ENCODE data around the gene CUX1.

DNA sequence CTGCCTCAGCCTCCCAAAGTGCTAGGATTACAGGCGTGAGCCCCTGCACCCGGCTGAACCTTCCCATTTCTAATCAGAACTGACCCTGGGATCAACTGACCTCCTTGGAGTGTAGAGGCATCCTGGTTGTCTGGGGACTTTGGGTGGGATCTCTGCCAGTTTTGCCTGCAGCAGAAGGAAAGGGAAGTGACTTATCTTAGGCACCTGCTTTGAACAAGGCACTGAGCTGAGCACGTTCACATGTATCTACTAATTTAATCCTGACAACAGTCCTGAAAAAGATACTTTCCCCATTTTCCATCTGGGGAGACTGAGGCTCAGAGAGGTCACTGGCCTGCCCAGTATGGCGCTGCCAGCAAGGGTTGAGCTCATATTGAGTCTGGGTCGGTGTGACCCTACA is 153.4 kb downstream of the CUX1 start:
- TF ChIP-seq CTCF (IDR thresholded peaks at IDR 0.05) = no peak
- no peak for TF ChIP-seq EZH2 (IDR thresholded peaks at IDR 0.05; ENCODE audit: borderline replicate concordance, insufficient read depth, low read depth, low read length, poor library complexity, severe bottlenecking)
